Measurements from ENCODE around the gene TARS1. TPM values are rescaled to one million over a fixed set of nuclear protein-coding genes. Genes with fewer than 3 reads are reported as not detected.
A peak's percentile ranks its signal among the peaks of the same experiment; 100 is the strongest.

Gene TARS1
- total RNA-seq, 4 donors from 2014 or later: 78.3 to 96.6 (median 81.1) TPM

DNA sequence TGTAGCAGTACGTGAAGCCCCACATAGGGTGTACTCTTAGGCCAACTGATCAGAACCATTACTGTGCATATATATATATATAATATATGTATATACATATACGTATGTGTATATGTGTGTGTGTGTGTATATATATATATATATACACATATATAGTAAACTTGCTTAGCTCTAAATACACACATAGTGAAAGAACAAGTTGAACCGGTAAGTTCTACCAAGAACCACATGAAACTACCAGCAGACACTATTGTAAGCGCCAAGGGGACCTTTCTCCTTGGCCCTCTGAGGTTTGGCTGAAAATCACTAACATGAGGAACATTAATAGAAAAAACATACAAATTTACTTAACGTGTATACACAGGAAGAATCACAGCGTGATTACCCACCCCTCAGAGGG lies 1.8 kb upstream of the TARS1 start:
- no peak for DNase-seq
- Histone ChIP-seq H3K4me3 (replicated peaks in 1 of 3) (no peak overlapping the region), H3K4me1 (peaks cover 14 to 16% of the 10 kb centered on the region in 2 donors), H3K36me3 (no peaks in the 10 kb centered on the region), H3K27ac (no peak overlapping the region), H3K9me3 (no peaks in the 10 kb centered on the region), H3K27me3 (no peaks in the 10 kb centered on the region)
- 63 to 76% methylated on average over 6 of the region's 6 CpGs for WGBS, 2 donors
- TF ChIP-seq, protein P1, sequence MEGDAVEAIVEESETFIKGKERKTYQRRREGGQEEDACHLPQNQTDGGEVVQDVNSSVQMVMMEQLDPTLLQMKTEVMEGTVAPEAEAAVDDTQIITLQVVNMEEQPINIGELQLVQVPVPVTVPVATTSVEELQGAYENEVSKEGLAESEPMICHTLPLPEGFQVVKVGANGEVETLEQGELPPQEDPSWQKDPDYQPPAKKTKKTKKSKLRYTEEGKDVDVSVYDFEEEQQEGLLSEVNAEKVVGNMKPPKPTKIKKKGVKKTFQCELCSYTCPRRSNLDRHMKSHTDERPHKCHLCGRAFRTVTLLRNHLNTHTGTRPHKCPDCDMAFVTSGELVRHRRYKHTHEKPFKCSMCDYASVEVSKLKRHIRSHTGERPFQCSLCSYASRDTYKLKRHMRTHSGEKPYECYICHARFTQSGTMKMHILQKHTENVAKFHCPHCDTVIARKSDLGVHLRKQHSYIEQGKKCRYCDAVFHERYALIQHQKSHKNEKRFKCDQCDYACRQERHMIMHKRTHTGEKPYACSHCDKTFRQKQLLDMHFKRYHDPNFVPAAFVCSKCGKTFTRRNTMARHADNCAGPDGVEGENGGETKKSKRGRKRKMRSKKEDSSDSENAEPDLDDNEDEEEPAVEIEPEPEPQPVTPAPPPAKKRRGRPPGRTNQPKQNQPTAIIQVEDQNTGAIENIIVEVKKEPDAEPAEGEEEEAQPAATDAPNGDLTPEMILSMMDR (IDR thresholded peaks at IDR 0.05): no peak
- TF ChIP-seq POLR2A (IDR thresholded peaks at IDR 0.05): no peak
- intact Hi-C loops (cut with DNase I): loop anchor here (10.0 kb wide), 1 partner anchor 496 kb away; the partner anchor contains the start of gene RXFP3

DNA sequence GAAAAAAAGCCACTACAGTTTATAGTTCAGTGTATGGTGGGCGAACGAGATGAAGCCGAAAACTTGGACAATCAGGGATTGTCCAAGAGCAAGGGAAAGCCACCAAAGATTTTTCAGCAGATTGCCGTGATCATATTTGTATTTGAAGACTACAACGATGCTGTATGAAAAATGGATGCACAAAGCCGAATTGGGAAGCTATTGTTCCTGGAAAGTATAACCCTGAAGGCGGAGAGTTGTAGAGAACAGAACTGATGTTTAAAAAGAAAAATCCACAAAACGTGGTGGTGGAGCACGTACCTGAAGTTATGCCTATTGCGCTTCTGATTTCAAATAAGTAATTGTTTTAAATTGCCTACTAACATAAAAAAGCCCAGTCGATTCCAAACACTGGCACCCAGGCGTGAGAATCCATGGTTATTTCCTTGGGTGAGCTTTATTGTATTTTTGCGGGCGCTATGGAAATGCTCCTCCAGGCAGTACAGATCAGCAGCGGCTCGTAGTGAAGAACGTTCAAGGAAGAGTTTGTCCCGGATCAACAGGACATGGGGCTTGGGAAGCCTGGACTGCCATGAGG lies 772 bp upstream of the TARS1 start:
- H3K36me3 ChIP-seq: no peaks in the 10 kb centered on the region
- no peaks in the 10 kb centered on the region for H3K9me3 ChIP-seq
- no peak for DNase-seq
- H3K4me1 ChIP-seq: peaks cover 14 to 16% of the 10 kb centered on the region in 2 donors
- H3K4me3 ChIP-seq (replicated peaks in 1 of 3): peak overlapping the region; percentile 41 to 70 (median 53)
- TF ChIP-seq, protein P1 (IDR thresholded peaks at IDR 0.05): no peak
- TF ChIP-seq POLR2A (IDR thresholded peaks at IDR 0.05): no peak
- no peaks in the 10 kb centered on the region for H3K27me3 ChIP-seq
- H3K27ac ChIP-seq: peak overlapping the region; percentile 26 to 85 (median 85)
- intact Hi-C loops (cut with DNase I): loop anchor here (10.0 kb wide), 1 partner anchor 495 kb away; the partner anchor contains the start of gene RXFP3
- 1 to 9% methylated on average over 18 of the region's 18 CpGs for WGBS, 2 donors

DNA sequence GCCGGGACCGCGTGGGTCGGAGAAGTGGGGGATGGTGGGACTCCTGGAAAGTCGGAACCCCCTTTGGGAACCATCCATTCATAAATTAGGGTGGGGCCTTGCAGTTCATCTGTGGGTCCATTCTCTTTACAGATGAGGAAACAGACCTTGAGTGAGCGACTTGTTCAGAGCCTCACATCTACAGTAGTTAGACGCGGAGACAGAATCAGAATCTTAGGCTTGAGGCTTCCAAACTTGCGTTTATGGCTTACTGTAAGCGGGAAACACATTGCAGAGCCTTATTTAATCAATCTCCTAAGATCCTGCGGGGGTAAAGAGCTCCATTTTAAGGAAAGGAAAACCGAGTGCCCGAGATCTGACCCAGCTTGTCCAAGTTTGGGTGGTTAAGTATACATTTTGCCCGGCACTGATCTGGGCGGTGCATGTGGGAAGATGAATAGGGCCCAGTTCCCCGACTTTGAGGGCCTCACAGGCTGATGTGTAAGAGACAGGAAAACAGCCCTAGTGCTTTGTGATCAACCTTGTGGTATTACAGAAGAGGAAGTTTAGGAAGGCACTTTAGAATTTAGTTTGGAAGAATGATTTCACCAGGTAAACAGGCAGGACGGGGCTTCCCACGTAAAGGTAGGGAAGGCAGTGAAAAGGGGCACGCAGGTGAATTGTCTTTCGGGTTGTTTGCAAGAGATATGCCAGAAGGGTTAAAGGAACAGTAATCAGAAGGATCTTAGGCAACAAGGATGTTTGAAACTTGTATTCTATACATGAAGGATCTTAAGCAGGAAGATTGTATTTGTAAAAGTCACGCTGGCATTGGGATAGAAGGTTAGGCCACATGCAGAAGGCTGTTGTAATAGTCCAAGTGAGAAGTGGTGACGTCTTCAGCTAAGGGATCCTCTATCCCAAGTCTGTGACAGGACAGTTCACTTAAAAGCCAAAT lies 744 bp downstream of the TARS1 start:
- Histone ChIP-seq H3K27me3 (no peaks in the 10 kb centered on the region), H3K36me3 (peaks cover 8 to 9% of the 10 kb centered on the region in 2 donors), H3K4me1 (peaks cover 14 to 16% of the 10 kb centered on the region in 2 donors), H3K4me3 (replicated peaks in 1 of 3) (peak overlapping the region; percentile 14 to 70 (median 45)), H3K27ac (peak overlapping the region; percentile 46 to 85 (median 85)), H3K9me3 (no peaks in the 10 kb centered on the region)
- 3 to 4% methylated on average over 21 to 22 of the region's 22 CpGs for WGBS, 2 donors
- peak in 1 of 2 donors; percentile 8 for DNase-seq
- intact Hi-C loops (cut with DNase I): no loop called here
- no peak for TF ChIP-seq POLR2A (IDR thresholded peaks at IDR 0.05)
- TF ChIP-seq, protein P1 (IDR thresholded peaks at IDR 0.05): no peak

DNA sequence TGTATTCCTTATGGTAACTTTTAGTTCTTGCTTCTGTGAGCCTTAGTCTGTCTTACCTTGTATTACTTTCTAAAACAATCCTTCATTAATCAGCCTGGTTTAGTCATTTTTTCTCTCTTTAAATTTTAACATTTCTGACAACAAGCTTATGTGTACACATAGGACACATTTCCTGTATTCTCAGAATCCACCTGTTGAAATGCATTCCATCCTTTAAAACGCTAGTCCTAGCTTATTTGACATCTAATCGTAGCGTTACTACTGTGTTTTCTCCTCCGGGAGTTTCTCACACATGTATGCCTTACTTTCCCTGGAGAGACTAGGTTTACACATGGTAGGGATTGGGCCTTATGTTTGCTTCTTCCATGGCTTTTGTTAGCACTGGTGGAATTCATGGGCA lies 3.8 kb downstream of the TARS1 start:
- 89 to 90% methylated on average over 4 of the region's 4 CpGs for WGBS, 2 donors
- DNase-seq: no peak
- TF ChIP-seq, protein P1 (IDR thresholded peaks at IDR 0.05): no peak
- TF ChIP-seq POLR2A (IDR thresholded peaks at IDR 0.05): no peak
- Histone ChIP-seq H3K27ac (no peak overlapping the region), H3K4me3 (replicated peaks in 1 of 3) (no peak overlapping the region), H3K27me3 (no peaks in the 10 kb centered on the region), H3K36me3 (peaks cover 10 to 17% of the 10 kb centered on the region in 2 donors), H3K4me1 (peaks cover 9 to 10% of the 10 kb centered on the region in 2 donors), H3K9me3 (no peaks in the 10 kb centered on the region)
- intact Hi-C loops (cut with DNase I): no loop called here
